ENCODE results near the gene ATAD3A.

GRCh38 chr1:1548591-1548990, 36.6 kb downstream of the ATAD3A start:
- TF ChIP-seq, protein P1, sequence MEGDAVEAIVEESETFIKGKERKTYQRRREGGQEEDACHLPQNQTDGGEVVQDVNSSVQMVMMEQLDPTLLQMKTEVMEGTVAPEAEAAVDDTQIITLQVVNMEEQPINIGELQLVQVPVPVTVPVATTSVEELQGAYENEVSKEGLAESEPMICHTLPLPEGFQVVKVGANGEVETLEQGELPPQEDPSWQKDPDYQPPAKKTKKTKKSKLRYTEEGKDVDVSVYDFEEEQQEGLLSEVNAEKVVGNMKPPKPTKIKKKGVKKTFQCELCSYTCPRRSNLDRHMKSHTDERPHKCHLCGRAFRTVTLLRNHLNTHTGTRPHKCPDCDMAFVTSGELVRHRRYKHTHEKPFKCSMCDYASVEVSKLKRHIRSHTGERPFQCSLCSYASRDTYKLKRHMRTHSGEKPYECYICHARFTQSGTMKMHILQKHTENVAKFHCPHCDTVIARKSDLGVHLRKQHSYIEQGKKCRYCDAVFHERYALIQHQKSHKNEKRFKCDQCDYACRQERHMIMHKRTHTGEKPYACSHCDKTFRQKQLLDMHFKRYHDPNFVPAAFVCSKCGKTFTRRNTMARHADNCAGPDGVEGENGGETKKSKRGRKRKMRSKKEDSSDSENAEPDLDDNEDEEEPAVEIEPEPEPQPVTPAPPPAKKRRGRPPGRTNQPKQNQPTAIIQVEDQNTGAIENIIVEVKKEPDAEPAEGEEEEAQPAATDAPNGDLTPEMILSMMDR (IDR thresholded peaks at IDR 0.05), result no peak
- TF ChIP-seq EP300 (IDR thresholded peaks at IDR 0.05), result no peak
- no peak for TF ChIP-seq POLR2AphosphoS5 (IDR thresholded peaks at IDR 0.05)
- no peak for TF ChIP-seq POLR2A (IDR thresholded peaks at IDR 0.05)
